Brain microvascular endothelial cell (primary cell): ENCODE results near the gene CD300A.
"Not testable (repeated sequence)": the region's sequence is repeated elsewhere in the genome, so short reads cannot be mapped to it uniquely, and the experiment has no call there.

Experiments used
- DNase-seq: peaks from one replicate; pipeline ENCODE4 v3.0.0-alpha.2; 2020
- H3K27ac ChIP-seq: fragments of 250-450 bp; sonication (Bioruptor Pico); 2 replicates; pipeline ENCODE4 v1.5.1; 2020; ENCODE audit warnings: mild to moderate bottlenecking, moderate library complexity
- H3K27me3 ChIP-seq: fragments of 250-450 bp; sonication (Bioruptor Pico); replicated peaks from 2 replicates; pipeline ENCODE4 v1.5.1; 2020; ENCODE audit warnings: mild to moderate bottlenecking
- H3K36me3 ChIP-seq: fragments of 250-450 bp; sonication (Bioruptor Pico); replicated peaks from 2 replicates; pipeline ENCODE4 v1.5.1; 2020; ENCODE audit warnings: mild to moderate bottlenecking
- H3K4me3 ChIP-seq: 2 replicates; pipeline ENCODE4 v1.5.1; 2011; ENCODE audit warnings: low read depth, mild to moderate bottlenecking, control low read depth, low read length, moderate library complexity
- CTCF ChIP-seq: IDR thresholded peaks from 2 replicates; pipeline ENCODE4 v1.5.1; 2011; ENCODE audit warnings: low read depth, mild to moderate bottlenecking, moderate library complexity, low read length, control low read depth, inconsistent platforms; ENCODE audit errors: missing control alignments
- in situ Hi-C: cut with HindIII; loops from 2 replicates; pipeline ENCODE4 v1.10.0; 2017; ENCODE audit warnings: low sequenced_read_pairs, low pct_ligation_motif_present

Gene CD300A

GRCh38 chr17:74481621-74482020 is 15.2 kb downstream of the CD300A start:
- in situ Hi-C loops, result no loop called here
- Histone ChIP-seq H3K4me3 (no peak overlapping the region), H3K27ac (no peak overlapping the region), H3K36me3 (no peaks in the 10 kb centered on the region), H3K27me3 (no peaks in the 10 kb centered on the region)
- DNase-seq, result no peak
- no peak for TF ChIP-seq CTCF

GRCh38 chr17:74484066-74484465 is 17.6 kb downstream of the CD300A start:
- H3K27me3 ChIP-seq, result no peaks in the 10 kb centered on the region
- no peak for DNase-seq
- H3K4me3 ChIP-seq, result no peak overlapping the region
- H3K27ac ChIP-seq, result no peak overlapping the region
- in situ Hi-C loops, result no loop called here
- no peaks in the 10 kb centered on the region for H3K36me3 ChIP-seq
- TF ChIP-seq CTCF, result no peak

GRCh38 chr17:74485022-74485743 is 18.7 kb downstream of the CD300A start:
- no peak overlapping the region for H3K4me3 ChIP-seq
- DNase-seq, result no peak
- in situ Hi-C loops, result no loop called here
- no peaks in the 10 kb centered on the region for H3K36me3 ChIP-seq
- no peak for TF ChIP-seq CTCF
- H3K27me3 ChIP-seq, result no peaks in the 10 kb centered on the region
- H3K27ac ChIP-seq, result no peak overlapping the region

GRCh38 chr17:74485841-74486240 is 19.4 kb downstream of the CD300A start:
- TF ChIP-seq CTCF, result no peak
- DNase-seq, result no peak
- in situ Hi-C loops, result no loop called here
- Histone ChIP-seq H3K27ac (no peak overlapping the region), H3K36me3 (no peaks in the 10 kb centered on the region), H3K4me3 (no peak overlapping the region), H3K27me3 (no peaks in the 10 kb centered on the region)

- H3K27ac ChIP-seq, H3K27me3 ChIP-seq, H3K36me3 ChIP-seq, in situ Hi-C loops, H3K4me3 ChIP-seq, DNase-seq: not testable (repeated sequence)
Observed at GRCh38 chr17:74488276-74488675, 21.8 kb downstream of the CD300A start.

GRCh38 chr17:74490716-74491115 is 24.3 kb downstream of the CD300A start:
- no peak for TF ChIP-seq CTCF
- in situ Hi-C loops, result no loop called here
- no peak overlapping the region for H3K27ac ChIP-seq
- DNase-seq, result no peak
- no peaks in the 10 kb centered on the region for H3K27me3 ChIP-seq
- no peak overlapping the region for H3K4me3 ChIP-seq
- H3K36me3 ChIP-seq, result no peaks in the 10 kb centered on the region
